SK-N-SH (cell line): ENCODE measurements around the gene SEC16A. TPM values are rescaled to one million over a fixed set of nuclear protein-coding genes. Genes with fewer than 3 reads are reported as not detected.

Experiments
- CTCF ChIA-PET: fragments of 300-600, 350-600 bp; formaldehyde crosslinking; extraction: SDS; loops from one replicate; lab custom pipeline; 2021; lab: Yijun Ruan, JAX
- POLR2A ChIA-PET: fragments of 350-600 bp; sonication (Branson Sonifier 250); formaldehyde crosslinking; extraction: SDS; loops from one replicate; lab custom pipeline; 2020; ENCODE audit warnings: antibody characterized with exemption, inconsistent platforms; lab: Yijun Ruan, JAX
- DNase-seq: peaks from one replicate; pipeline ENCODE4 v3.0.0; 2012
- H2AFZ ChIP-seq: fragments of 200-600 bp; sonication (generic); 2 replicates; pipeline ENCODE4 v1.8.1; 2016; ENCODE audit warnings: antibody characterized with exemption, mild to moderate bottlenecking, low read depth
- H3F3A ChIP-seq: fragments of 200-600 bp; sonication (generic); replicated peaks from 2 replicates; pipeline ENCODE3; 2016; ENCODE audit warnings: antibody characterized with exemption, mild to moderate bottlenecking; ENCODE audit not compliant: insufficient read depth
- H3K27ac ChIP-seq, 2 experiments: fragments of 200-500 bp in 1 of 2; fragments of 200-600 bp in 1 of 2; sonication (Bioruptor generic) in 1 of 2; sonication (generic), shearing (Covaris generic) in 1 of 2; 2 replicates each; pipeline versions ENCODE4 v1.5.1 to v1.6.1; 2014 to 2016; ENCODE audit warnings: low read depth in 2 of 2, inconsistent platforms in 1 of 2, low read length in 1 of 2, mild to moderate bottlenecking in 1 of 2, mixed read lengths in 1 of 2
- H3K27me3 ChIP-seq: fragments of 200-600 bp; sonication (generic), shearing (Covaris generic); 2 replicates; pipeline ENCODE4 v1.6.1; 2016; ENCODE audit warnings: mixed run types; ENCODE audit not compliant: insufficient read depth
- H3K36me3 ChIP-seq, 2 experiments: fragments of 200-500 bp in 1 of 2; fragments of 200-600 bp in 1 of 2; sonication (Bioruptor generic) in 1 of 2; sonication (generic) in 1 of 2; replicated peaks in 1 of 2; 2 replicates each; pipeline versions ENCODE3 to v1.5.1; 2014 to 2016; ENCODE audit warnings: low read length in 1 of 2, mild to moderate bottlenecking in 1 of 2; ENCODE audit not compliant: insufficient read depth in 2 of 2, control insufficient read depth in 1 of 2
- H3K4me1 ChIP-seq, 2 experiments: fragments of 200-500 bp in 1 of 2; fragments of 200-600 bp in 1 of 2; sonication (Bioruptor generic) in 1 of 2; sonication (generic), shearing (Covaris generic) in 1 of 2; 2 replicates each; pipeline versions ENCODE4 v1.5.1 to v1.6.1; 2014 to 2016; ENCODE audit warnings: low read depth in 1 of 2, low read length in 1 of 2, mixed run types in 1 of 2; ENCODE audit not compliant: insufficient read depth in 2 of 2, control insufficient read depth in 1 of 2
- H3K4me2 ChIP-seq: fragments of 200-600 bp; sonication (generic), shearing (Covaris generic); 2 replicates; pipeline ENCODE4 v1.6.1; 2017; ENCODE audit warnings: mixed run types
- H3K4me3 ChIP-seq, 2 experiments: fragments of 200-500 bp in 1 of 2; fragments of 200-600 bp in 1 of 2; sonication (Bioruptor generic) in 1 of 2; sonication (generic), shearing (Covaris generic) in 1 of 2; 2 replicates each; pipeline versions ENCODE4 v1.5.1 to v1.8.1; 2014 to 2016; ENCODE audit warnings: low read depth in 2 of 2, inconsistent platforms in 1 of 2, low read length in 1 of 2, mild to moderate bottlenecking in 1 of 2, mixed read lengths in 1 of 2, moderate library complexity in 1 of 2
- H3K79me2 ChIP-seq: fragments of 200-600 bp; sonication (generic); 2 replicates; pipeline ENCODE4 v1.8.1; 2017; ENCODE audit warnings: mild to moderate bottlenecking; ENCODE audit not compliant: insufficient read depth
- H3K9ac ChIP-seq: fragments of 200-600 bp; sonication (generic); 2 replicates; pipeline ENCODE4 v1.6.1; 2017; ENCODE audit warnings: mixed run types
- H3K9me2 ChIP-seq: fragments of 200-600 bp; sonication (generic); 2 replicates; pipeline ENCODE4 v1.6.1; 2017; ENCODE audit warnings: mixed run types
- H3K9me3 ChIP-seq: fragments of 200-600 bp; sonication (generic); 2 replicates; pipeline ENCODE4 v1.6.1; 2017; ENCODE audit warnings: mixed run types, mild to moderate bottlenecking, moderate library complexity
- H4K20me1 ChIP-seq: fragments of 200-600 bp; sonication (generic); 2 replicates; pipeline ENCODE4 v1.6.1; 2017; ENCODE audit warnings: mild to moderate bottlenecking, mixed run types; ENCODE audit not compliant: insufficient read depth
- ELF1 ChIP-seq: IDR thresholded peaks from 2 replicates; pipeline ENCODE4 v1.4.0; 2012
- EZH2phosphoT487 ChIP-seq: fragments of 200-600 bp; sonication (generic); IDR thresholded peaks from 2 replicates; pipeline ENCODE4 v1.6.1; 2017; ENCODE audit warnings: low read depth, mixed run types, mild to moderate bottlenecking, antibody characterized with exemption, moderate library complexity, borderline replicate concordance
- FOXJ3 ChIP-seq: sonication (generic); formaldehyde crosslinking; IDR thresholded peaks from 2 replicates; pipeline ENCODE4 v1.5.1; 2020; ENCODE audit warnings: mild to moderate bottlenecking, missing genetic modification reagents
- GATA2 ChIP-seq: sonication (generic); formaldehyde crosslinking; IDR thresholded peaks from 2 replicates; pipeline ENCODE4 v1.5.0; 2020; ENCODE audit warnings: mild to moderate bottlenecking, missing genetic modification reagents
- JUND ChIP-seq: IDR thresholded peaks from 2 replicates; pipeline ENCODE4 v1.4.0; 2012
- RXRA ChIP-seq: IDR thresholded peaks from 2 replicates; pipeline ENCODE4 v1.4.0; 2012; ENCODE audit warnings: low read depth, mild to moderate bottlenecking, borderline replicate concordance
- SIN3A ChIP-seq: IDR thresholded peaks from 2 replicates; pipeline ENCODE4 v1.6.1; 2012; ENCODE audit warnings: low read depth, mild to moderate bottlenecking, low read length, moderate library complexity, borderline replicate concordance
- SMC3 ChIP-seq: IDR thresholded peaks from 2 replicates; pipeline ENCODE4 v1.6.1; 2012; ENCODE audit warnings: low read depth, low read length, improper control_type of control experiment
- TCF12 ChIP-seq: IDR thresholded peaks from 2 replicates; pipeline ENCODE4 v1.4.0; 2012
- TEAD4 ChIP-seq: IDR thresholded peaks from 2 replicates; pipeline ENCODE4 v1.4.0; 2012; ENCODE audit warnings: mild to moderate bottlenecking, borderline replicate concordance; ENCODE audit not compliant: insufficient read depth
- WGBS: methylation state at CpG from one replicate; pipeline ENCODE4 v1.1.6; 2017; ENCODE audit warnings: low lambda C conversion rate; 5-methylcytosine and 5-hydroxymethylcytosine counted together
- polyA plus RNA-seq, 3 experiments: library from polyadenylated mRNA; depleted of rRNA; stranded (reverse); fragments of >200 nt; gene quantifications; 2 replicates each; pipeline ENCODE4 v1.2.3, GENCODE V29; 2012
- TF ChIP-seq, protein P1 (sequence below): IDR thresholded peaks from 2 replicates; pipeline ENCODE4 v1.6.1; 2012; ENCODE audit warnings: mild to moderate bottlenecking, low read depth, low read length, moderate library complexity
- TF ChIP-seq, protein P2 (sequence below): fragments of 150-350 bp; IDR thresholded peaks from 2 replicates; pipeline ENCODE4 v1.6.1; 2017; ENCODE audit warnings: antibody characterized with exemption, low read length, low read depth, borderline replicate concordance

The SEC16A gene
- polyA plus RNA-seq, 1 of the 3 experiments (the other 2 are of a cell fraction): 25.9 TPM

DNA sequence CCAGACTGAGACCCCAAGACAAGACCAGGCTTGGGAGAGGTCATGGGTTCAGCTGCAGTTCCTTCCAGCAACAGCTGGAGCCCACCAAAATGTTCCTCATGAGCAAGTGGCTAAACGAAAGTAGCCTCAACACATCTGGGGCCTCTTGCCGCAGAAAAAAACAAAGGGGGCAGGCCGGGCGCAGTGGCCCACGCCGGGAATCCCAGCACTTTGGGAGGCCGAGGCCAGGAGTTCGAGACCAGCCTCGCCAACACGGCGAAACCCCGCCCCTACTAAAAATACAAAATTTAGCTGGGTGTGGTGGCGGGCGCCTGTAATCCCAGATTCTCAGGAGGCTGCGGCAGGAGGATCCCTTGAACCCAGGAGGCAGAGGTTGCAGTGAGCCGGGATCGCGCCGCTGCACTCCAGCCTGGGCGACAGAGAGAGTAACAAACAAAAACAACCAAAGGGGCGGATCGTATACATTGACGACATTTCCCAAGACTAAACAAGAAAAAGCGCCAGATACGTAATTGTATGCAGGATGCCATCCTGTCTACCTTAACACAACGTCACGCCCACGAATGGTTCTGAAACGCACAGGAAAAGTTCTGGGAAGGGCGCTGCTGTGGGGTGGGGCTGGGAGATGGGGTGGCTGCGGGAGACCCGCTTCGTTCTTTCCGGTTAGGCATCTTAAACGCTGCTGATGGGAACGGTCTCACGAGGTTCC, 44.8 kb downstream of the SEC16A start:
- Histone ChIP-seq H3F3A (peaks cover 27% of the 10 kb centered on the region), H3K79me2 (peaks cover 64% of the 10 kb centered on the region), H3K4me1 (peaks cover 0 to 21% of the 10 kb centered on the region in 2 experiments; a peak in 1 of 4 replicates)
- TF ChIP-seq EZH2phosphoT487 (no peak), FOXJ3 (no peak)
- TF ChIP-seq, protein P1, sequence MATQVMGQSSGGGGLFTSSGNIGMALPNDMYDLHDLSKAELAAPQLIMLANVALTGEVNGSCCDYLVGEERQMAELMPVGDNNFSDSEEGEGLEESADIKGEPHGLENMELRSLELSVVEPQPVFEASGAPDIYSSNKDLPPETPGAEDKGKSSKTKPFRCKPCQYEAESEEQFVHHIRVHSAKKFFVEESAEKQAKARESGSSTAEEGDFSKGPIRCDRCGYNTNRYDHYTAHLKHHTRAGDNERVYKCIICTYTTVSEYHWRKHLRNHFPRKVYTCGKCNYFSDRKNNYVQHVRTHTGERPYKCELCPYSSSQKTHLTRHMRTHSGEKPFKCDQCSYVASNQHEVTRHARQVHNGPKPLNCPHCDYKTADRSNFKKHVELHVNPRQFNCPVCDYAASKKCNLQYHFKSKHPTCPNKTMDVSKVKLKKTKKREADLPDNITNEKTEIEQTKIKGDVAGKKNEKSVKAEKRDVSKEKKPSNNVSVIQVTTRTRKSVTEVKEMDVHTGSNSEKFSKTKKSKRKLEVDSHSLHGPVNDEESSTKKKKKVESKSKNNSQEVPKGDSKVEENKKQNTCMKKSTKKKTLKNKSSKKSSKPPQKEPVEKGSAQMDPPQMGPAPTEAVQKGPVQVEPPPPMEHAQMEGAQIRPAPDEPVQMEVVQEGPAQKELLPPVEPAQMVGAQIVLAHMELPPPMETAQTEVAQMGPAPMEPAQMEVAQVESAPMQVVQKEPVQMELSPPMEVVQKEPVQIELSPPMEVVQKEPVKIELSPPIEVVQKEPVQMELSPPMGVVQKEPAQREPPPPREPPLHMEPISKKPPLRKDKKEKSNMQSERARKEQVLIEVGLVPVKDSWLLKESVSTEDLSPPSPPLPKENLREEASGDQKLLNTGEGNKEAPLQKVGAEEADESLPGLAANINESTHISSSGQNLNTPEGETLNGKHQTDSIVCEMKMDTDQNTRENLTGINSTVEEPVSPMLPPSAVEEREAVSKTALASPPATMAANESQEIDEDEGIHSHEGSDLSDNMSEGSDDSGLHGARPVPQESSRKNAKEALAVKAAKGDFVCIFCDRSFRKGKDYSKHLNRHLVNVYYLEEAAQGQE: no peak
- TF ChIP-seq, all 33 proteins: peak for 0
- Histone ChIP-seq H3K9me3 (no peaks in the 10 kb centered on the region), H3K36me3 (peaks cover 6 to 41% of the 10 kb centered on the region in 2 experiments), H3K27ac (no peak overlapping the region), H3K27me3 (no peaks in the 10 kb centered on the region), H2AFZ (no peak overlapping the region), H3K9me2 (no peaks in the 10 kb centered on the region), H3K4me2 (peak overlapping the region; percentile 95), H3K9ac (peak overlapping the region; percentile 85), H4K20me1 (peaks cover 76% of the 10 kb centered on the region), H3K4me3 (peak overlapping the region; percentile 81 to 83)
- WGBS: 48% methylated on average over 34 of the region's 37 CpGs
- ChIA-PET CTCF (interaction anchor here (0.9 to 1.9 kb wide), 4 partner anchors 10 to 316 kb away, joined by 3 to 7 read pairs (median 4); no protein-coding TSS in a partner anchor), POLR2A (no interaction called here)
- no peak for DNase-seq

DNA sequence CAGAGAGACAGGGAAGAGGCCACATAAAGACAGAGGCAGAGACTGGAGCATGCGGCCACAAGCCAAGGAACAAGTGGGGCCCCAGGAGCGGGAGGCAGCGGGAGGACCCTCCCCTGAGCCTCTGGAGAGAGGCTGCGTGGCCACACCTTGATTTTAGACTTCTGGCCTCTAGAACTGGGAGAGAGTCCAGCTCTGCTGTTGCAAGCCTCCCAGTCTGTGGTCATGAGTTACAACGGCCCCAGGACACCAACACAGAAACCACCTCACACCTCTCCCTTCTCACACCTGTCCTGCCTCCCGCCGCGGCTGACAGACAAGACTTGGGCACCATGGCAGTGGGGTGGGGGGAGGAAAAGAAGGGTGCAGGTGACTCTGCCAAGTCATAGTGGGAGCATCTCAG, 45.4 kb downstream of the SEC16A start:
- no peak overlapping the region for H2AFZ ChIP-seq
- peak overlapping the region; percentile 81 to 83 for H3K4me3 ChIP-seq
- ChIA-PET POLR2A (no interaction called here), CTCF (interaction anchor here (0.9 to 1.9 kb wide), 3 partner anchors 13 to 315 kb away, joined by 3 to 7 read pairs (median 4); no protein-coding TSS in a partner anchor)
- no peak for TF ChIP-seq RXRA
- no peak for TF ChIP-seq SMC3
- TF ChIP-seq SIN3A: no peak
- TF ChIP-seq TCF12: no peak
- TF ChIP-seq TEAD4: no peak
- TF ChIP-seq, protein P2, sequence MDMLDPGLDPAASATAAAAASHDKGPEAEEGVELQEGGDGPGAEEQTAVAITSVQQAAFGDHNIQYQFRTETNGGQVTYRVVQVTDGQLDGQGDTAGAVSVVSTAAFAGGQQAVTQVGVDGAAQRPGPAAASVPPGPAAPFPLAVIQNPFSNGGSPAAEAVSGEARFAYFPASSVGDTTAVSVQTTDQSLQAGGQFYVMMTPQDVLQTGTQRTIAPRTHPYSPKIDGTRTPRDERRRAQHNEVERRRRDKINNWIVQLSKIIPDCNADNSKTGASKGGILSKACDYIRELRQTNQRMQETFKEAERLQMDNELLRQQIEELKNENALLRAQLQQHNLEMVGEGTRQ: no peak
- TF ChIP-seq GATA2: no peak
- TF ChIP-seq JUND: no peak
- TF ChIP-seq ELF1: no peak
- H3F3A ChIP-seq: peaks cover 26% of the 10 kb centered on the region
- H3K9me3 ChIP-seq: no peaks in the 10 kb centered on the region
- H3K36me3 ChIP-seq: peaks cover 6 to 41% of the 10 kb centered on the region in 2 experiments
- H3K9ac ChIP-seq: peak overlapping the region; percentile 85; the same call in 1 of the 2 replicates
- peaks cover 65% of the 10 kb centered on the region for H3K79me2 ChIP-seq
- H3K27ac ChIP-seq: no peak overlapping the region
- DNase-seq: no peak
- H3K4me2 ChIP-seq: peak overlapping the region; percentile 95
- peaks cover 0 to 21% of the 10 kb centered on the region in 2 experiments; a peak in 1 of 4 replicates for H3K4me1 ChIP-seq
- H3K27me3 ChIP-seq: no peaks in the 10 kb centered on the region
- peaks cover 77% of the 10 kb centered on the region for H4K20me1 ChIP-seq
- no peaks in the 10 kb centered on the region for H3K9me2 ChIP-seq
- WGBS: 77% methylated on average over 7 of the region's 8 CpGs
